Astrocyte (in vitro differentiated cells and primary cell): Measurements from ENCODE around the gene ABCD4. TPM values are rescaled to one million over a fixed set of nuclear protein-coding genes. Genes with fewer than 3 reads are reported as not detected.
A peak's percentile ranks its signal among the peaks of the same experiment; 100 is the strongest.

Source experiments
- DNase-seq: peaks from one replicate; pipeline ENCODE4 v3.0.0-alpha.2; 2010; ENCODE audit warnings: low read depth
- FAIRE-seq: peaks from 2 replicates; lab custom pipeline; 2011; peaks lifted over from hg19 to GRCh38; lab: Jason Lieb, UNC
- H2AFZ ChIP-seq: 2 replicates; pipeline ENCODE4 v1.6.0; 2012; ENCODE audit warnings: low read depth, low read length, inconsistent platforms
- H3K27ac ChIP-seq: 2 replicates; pipeline ENCODE4 v1.5.1; 2011; ENCODE audit warnings: low read depth, low read length, inconsistent platforms
- H3K27me3 ChIP-seq: 2 replicates; pipeline ENCODE4 v1.6.0; 2011; ENCODE audit warnings: low read length, inconsistent platforms; ENCODE audit not compliant: insufficient read depth
- H3K36me3 ChIP-seq: 2 replicates; pipeline ENCODE4 v1.5.1; 2011; ENCODE audit warnings: low read length, inconsistent platforms; ENCODE audit not compliant: insufficient read depth
- H3K4me1 ChIP-seq: 2 replicates; pipeline ENCODE4 v1.5.1; 2011; ENCODE audit warnings: low read length, inconsistent platforms; ENCODE audit not compliant: insufficient read depth
- H3K4me2 ChIP-seq: 2 replicates; pipeline ENCODE4 v1.6.0; 2012; ENCODE audit warnings: low read length, inconsistent platforms
- H3K4me3 ChIP-seq: 2 replicates; pipeline ENCODE4 v1.5.1; 2011; ENCODE audit warnings: low read depth, mild to moderate bottlenecking, low read length, inconsistent platforms; ENCODE audit not compliant: insufficient read depth
- H3K79me2 ChIP-seq: 2 replicates; pipeline ENCODE4 v1.6.0; 2012; ENCODE audit warnings: mild to moderate bottlenecking, low read length, inconsistent platforms; ENCODE audit not compliant: insufficient read depth
- H3K9ac ChIP-seq: 2 replicates; pipeline ENCODE4 v1.6.0; 2012; ENCODE audit warnings: mild to moderate bottlenecking, low read length, inconsistent platforms
- H3K9me3 ChIP-seq: 2 replicates; pipeline ENCODE4 v1.5.1; 2012; ENCODE audit warnings: low read depth, mild to moderate bottlenecking, low read length, inconsistent platforms; ENCODE audit not compliant: insufficient read depth
- H4K20me1 ChIP-seq: 2 replicates; pipeline ENCODE4 v1.6.0; 2012; ENCODE audit warnings: low read length, inconsistent platforms; ENCODE audit not compliant: insufficient read depth
- H3K27ac Mint-ChIP-seq: one replicate; pipeline ENCODE4 v1.8.0; 2021; ENCODE audit warnings: mild to moderate bottlenecking, mixed read lengths; ENCODE audit not compliant: unreplicated experiment
- H3K27me3 Mint-ChIP-seq: one replicate; pipeline ENCODE4 v1.8.0; 2021; ENCODE audit warnings: low read depth, mixed read lengths; ENCODE audit not compliant: unreplicated experiment
- H3K36me3 Mint-ChIP-seq: one replicate; pipeline ENCODE4 v1.8.0; 2021; ENCODE audit warnings: low read depth, mixed read lengths; ENCODE audit not compliant: unreplicated experiment
- H3K4me1 Mint-ChIP-seq: one replicate; pipeline ENCODE4 v1.8.0; 2021; ENCODE audit warnings: low read depth, mixed read lengths; ENCODE audit not compliant: unreplicated experiment
- H3K4me3 Mint-ChIP-seq: one replicate; pipeline ENCODE4 v1.8.0; 2021; ENCODE audit warnings: mild to moderate bottlenecking, moderate library complexity, mixed read lengths; ENCODE audit not compliant: unreplicated experiment
- H3K9me3 Mint-ChIP-seq: one replicate; pipeline ENCODE4 v1.8.0; 2021; ENCODE audit warnings: mild to moderate bottlenecking, mixed read lengths; ENCODE audit not compliant: unreplicated experiment
- CTCF ChIP-seq: IDR thresholded peaks from 2 replicates; pipeline ENCODE4 v1.5.1; 2011; ENCODE audit warnings: low read depth, mild to moderate bottlenecking, inconsistent platforms, low read length, moderate library complexity; ENCODE audit not compliant: insufficient read depth
- EZH2 ChIP-seq: IDR thresholded peaks from 2 replicates; pipeline ENCODE4 v1.6.1; 2012; ENCODE audit warnings: mild to moderate bottlenecking, low read length, inconsistent platforms; ENCODE audit not compliant: insufficient read depth
- total RNA-seq: library from RNA; stranded (reverse); gene quantifications from 2 replicates; pipeline ENCODE4 v1.2.1, GENCODE V29; 2021

ABCD4 gene
- total RNA-seq, 1 donor from 2014 or later: 49.2 TPM

- Histone ChIP-seq H3K4me2 (no peak overlapping the region), H3K27ac (no peak overlapping the region), H3K4me3 (no peak overlapping the region), H4K20me1 (no peaks in the 10 kb centered on the region), H3K27me3 (peaks cover 21% of the 10 kb centered on the region), H2AFZ (no peak overlapping the region), H3K36me3 (no peaks in the 10 kb centered on the region), H3K4me1 (peaks cover 5% of the 10 kb centered on the region), H3K9me3 (no peaks in the 10 kb centered on the region), H3K9ac (no peak overlapping the region), H3K79me2 (no peaks in the 10 kb centered on the region)
- no peaks in the 10 kb centered on the region for H3K4me1 Mint-ChIP-seq
- peaks cover 1% of the 10 kb centered on the region for H3K9me3 Mint-ChIP-seq
- H3K36me3 Mint-ChIP-seq: peaks cover 3% of the 10 kb centered on the region
- TF ChIP-seq CTCF (no peak), EZH2 (no peak)
- peaks cover 44% of the 10 kb centered on the region for H3K27me3 Mint-ChIP-seq
- FAIRE-seq (no peak), DNase-seq (no peak)
- H3K4me3 Mint-ChIP-seq: no peak overlapping the region
- H3K27ac Mint-ChIP-seq: no peak overlapping the region
Observed at GRCh38 chr14:74260525-74261233, 42.1 kb downstream of the ABCD4 start.

GRCh38 chr14:74259513-74259912 is 43.2 kb downstream of the ABCD4 start:
- H3K36me3 Mint-ChIP-seq: peaks cover 3% of the 10 kb centered on the region
- DNase-seq: no peak
- Histone ChIP-seq H3K36me3 (no peaks in the 10 kb centered on the region), H3K9ac (no peak overlapping the region), H2AFZ (no peak overlapping the region), H4K20me1 (no peaks in the 10 kb centered on the region), H3K4me1 (peaks cover 5% of the 10 kb centered on the region), H3K79me2 (no peaks in the 10 kb centered on the region), H3K27me3 (peaks cover 26% of the 10 kb centered on the region), H3K27ac (no peak overlapping the region), H3K4me3 (no peak overlapping the region), H3K4me2 (no peak overlapping the region), H3K9me3 (no peaks in the 10 kb centered on the region)
- FAIRE-seq: no peak
- H3K27ac Mint-ChIP-seq: no peak overlapping the region
- H3K27me3 Mint-ChIP-seq: peaks cover 50% of the 10 kb centered on the region
- no peak overlapping the region for H3K4me3 Mint-ChIP-seq
- H3K4me1 Mint-ChIP-seq: no peaks in the 10 kb centered on the region
- H3K9me3 Mint-ChIP-seq: peaks cover 1% of the 10 kb centered on the region
- TF ChIP-seq CTCF (no peak), EZH2 (no peak)

- Histone ChIP-seq H4K20me1 (no peaks in the 10 kb centered on the region), H3K27me3 (peaks cover 28% of the 10 kb centered on the region), H3K79me2 (no peaks in the 10 kb centered on the region), H3K27ac (no peak overlapping the region), H2AFZ (peak overlapping the region; percentile 54), H3K36me3 (no peaks in the 10 kb centered on the region), H3K4me2 (peak overlapping the region; percentile 98), H3K9ac (no peak overlapping the region), H3K9me3 (no peaks in the 10 kb centered on the region), H3K4me3 (no peak overlapping the region), H3K4me1 (peaks cover 5% of the 10 kb centered on the region)
- DNase-seq (no peak), FAIRE-seq (no peak)
- H3K27ac Mint-ChIP-seq: no peak overlapping the region
- TF ChIP-seq EZH2: no peak
- no peak for TF ChIP-seq CTCF
- peaks cover 57% of the 10 kb centered on the region for H3K27me3 Mint-ChIP-seq
- peaks cover 1% of the 10 kb centered on the region for H3K9me3 Mint-ChIP-seq
- peaks cover 3% of the 10 kb centered on the region for H3K36me3 Mint-ChIP-seq
- no peak overlapping the region for H3K4me3 Mint-ChIP-seq
- no peaks in the 10 kb centered on the region for H3K4me1 Mint-ChIP-seq
Observed at GRCh38 chr14:74258764-74259035, 44.0 kb downstream of the ABCD4 start.
